Ovary (tissue), 3 donors: ENCODE data around the gene NTRK2.

Source experiments
- POLR2A ChIP-seq: fragments of 450-650 bp; IDR thresholded peaks from one replicate; pipeline ENCODE4 v1.6.1; 2017; ENCODE audit warnings: antibody characterized with exemption, mild to moderate bottlenecking, moderate library complexity
- TF ChIP-seq, protein P1 (sequence below), 3 donors: fragments of 450-650 bp in 2 of 3; fragments of 200-600 bp in 1 of 3; IDR thresholded peaks; one replicate each; pipeline versions ENCODE4 v1.5.1 to v1.8.0; 2016 to 2022; ENCODE audit warnings: antibody characterized with exemption in 3 of 3, mild to moderate bottlenecking in 1 of 3
- donor health status: DM: no; HTN: no; CAD: no.

DNA sequence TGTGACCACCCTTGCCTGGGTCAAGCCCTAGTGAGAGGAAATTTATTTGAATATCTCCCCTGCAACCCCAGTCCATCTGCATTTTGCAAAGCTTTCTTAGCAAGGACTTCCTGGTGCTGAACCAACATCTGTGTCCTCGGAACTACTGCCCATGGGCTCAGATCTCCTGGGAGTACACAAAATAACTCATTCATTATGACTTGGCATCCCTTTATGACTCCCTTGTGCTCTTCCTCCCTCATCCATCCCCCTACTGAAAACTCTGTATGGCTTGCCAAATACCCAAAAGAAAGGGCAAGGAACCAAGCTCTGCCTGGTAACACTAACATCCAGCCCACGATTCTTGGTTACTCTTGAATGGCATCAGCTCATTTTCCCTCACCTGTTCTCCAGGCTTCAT, 368.5 kb downstream of the NTRK2 start:
- TF ChIP-seq, protein P1, sequence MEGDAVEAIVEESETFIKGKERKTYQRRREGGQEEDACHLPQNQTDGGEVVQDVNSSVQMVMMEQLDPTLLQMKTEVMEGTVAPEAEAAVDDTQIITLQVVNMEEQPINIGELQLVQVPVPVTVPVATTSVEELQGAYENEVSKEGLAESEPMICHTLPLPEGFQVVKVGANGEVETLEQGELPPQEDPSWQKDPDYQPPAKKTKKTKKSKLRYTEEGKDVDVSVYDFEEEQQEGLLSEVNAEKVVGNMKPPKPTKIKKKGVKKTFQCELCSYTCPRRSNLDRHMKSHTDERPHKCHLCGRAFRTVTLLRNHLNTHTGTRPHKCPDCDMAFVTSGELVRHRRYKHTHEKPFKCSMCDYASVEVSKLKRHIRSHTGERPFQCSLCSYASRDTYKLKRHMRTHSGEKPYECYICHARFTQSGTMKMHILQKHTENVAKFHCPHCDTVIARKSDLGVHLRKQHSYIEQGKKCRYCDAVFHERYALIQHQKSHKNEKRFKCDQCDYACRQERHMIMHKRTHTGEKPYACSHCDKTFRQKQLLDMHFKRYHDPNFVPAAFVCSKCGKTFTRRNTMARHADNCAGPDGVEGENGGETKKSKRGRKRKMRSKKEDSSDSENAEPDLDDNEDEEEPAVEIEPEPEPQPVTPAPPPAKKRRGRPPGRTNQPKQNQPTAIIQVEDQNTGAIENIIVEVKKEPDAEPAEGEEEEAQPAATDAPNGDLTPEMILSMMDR (IDR thresholded peaks at IDR 0.05): no peak
- no peak for TF ChIP-seq POLR2A
